ENCODE data around the gene GATA1. TPM values are rescaled to one million over a fixed set of nuclear protein-coding genes. Genes with fewer than 3 reads are reported as not detected.

GATA1 gene
- total RNA-seq, 8 experiments from 2014 or later = not detected

- no peak overlapping the region for H3K27ac ChIP-seq
- in situ Hi-C loops (cut with MboI; ENCODE audit: low pct_unique_long_range_greater_than_20kb in 2 of 9, low sequenced_read_pairs in 9 of 9, unreplicated experiment in 9 of 9) = no loop called here
- peaks cover 0 to 2% of the 10 kb centered on the region in 2 donors for H3K4me1 ChIP-seq (replicated peaks in 1 of 2)
- 70% methylated on average over 8 of the region's 73 CpGs; no CpG with 5 or more reads in 9 of the 10 experiments for WGBS, 10 experiments
- no peak for ATAC-seq (replicated peaks in 6 of 8)
- H3K4me3 ChIP-seq = no peak overlapping the region
These were observed 40.7 kb downstream of the GATA1 start for GRCh38 chrX:48826876-48827653.

- Histone ChIP-seq H3K27ac (no peak overlapping the region), H3K4me1 (replicated peaks in 1 of 2) (peaks cover 3 to 4% of the 10 kb centered on the region in 2 donors), H3K4me3 (no peak overlapping the region)
- WGBS, 10 experiments = 60 to 64% methylated on average over 1 to 3 of the region's 4 CpGs; no CpG with 5 or more reads in 8 of the 10 experiments
- in situ Hi-C loops (cut with MboI; ENCODE audit: low pct_unique_long_range_greater_than_20kb in 2 of 9, low sequenced_read_pairs in 9 of 9, unreplicated experiment in 9 of 9) = no loop called here
- ATAC-seq (replicated peaks in 6 of 8) = no peak
These were observed 41.2 kb downstream of the GATA1 start for GRCh38 chrX:48827654-48827968.

- H3K27ac ChIP-seq = no peak overlapping the region
- no peak for ATAC-seq (replicated peaks in 6 of 8)
- in situ Hi-C loops (cut with MboI; ENCODE audit: low pct_unique_long_range_greater_than_20kb in 2 of 9, low sequenced_read_pairs in 9 of 9, unreplicated experiment in 9 of 9) = no loop called here
- H3K4me1 ChIP-seq (replicated peaks in 1 of 2) = peaks cover 5 to 15% of the 10 kb centered on the region in 2 donors
- 45 to 90% methylated on average over 2 to 8 of the region's 24 CpGs; no CpG with 5 or more reads in 8 of the 10 experiments for WGBS, 10 experiments
- no peak overlapping the region for H3K4me3 ChIP-seq
These were observed 42.8 kb downstream of the GATA1 start for GRCh38 chrX:48829016-48829735.

GRCh38 chrX:48831136-48831908, 44.9 kb downstream of the GATA1 start:
- Histone ChIP-seq H3K4me1 (replicated peaks in 1 of 2) (peaks cover 9 to 21% of the 10 kb centered on the region in 2 donors), H3K4me3 (peak overlapping the region in 3 of 5 donors; percentile 7 to 31 (median 16)), H3K27ac (no peak overlapping the region)
- peak in 1 of 8 experiments; percentile 18 for ATAC-seq (replicated peaks in 6 of 8)
- 49% methylated on average over 11 of the region's 58 CpGs; no CpG with 5 or more reads in 9 of the 10 experiments for WGBS, 10 experiments
- in situ Hi-C loops (cut with MboI; ENCODE audit: low pct_unique_long_range_greater_than_20kb in 2 of 9, low sequenced_read_pairs in 9 of 9, unreplicated experiment in 9 of 9) = no loop called here

DNA sequence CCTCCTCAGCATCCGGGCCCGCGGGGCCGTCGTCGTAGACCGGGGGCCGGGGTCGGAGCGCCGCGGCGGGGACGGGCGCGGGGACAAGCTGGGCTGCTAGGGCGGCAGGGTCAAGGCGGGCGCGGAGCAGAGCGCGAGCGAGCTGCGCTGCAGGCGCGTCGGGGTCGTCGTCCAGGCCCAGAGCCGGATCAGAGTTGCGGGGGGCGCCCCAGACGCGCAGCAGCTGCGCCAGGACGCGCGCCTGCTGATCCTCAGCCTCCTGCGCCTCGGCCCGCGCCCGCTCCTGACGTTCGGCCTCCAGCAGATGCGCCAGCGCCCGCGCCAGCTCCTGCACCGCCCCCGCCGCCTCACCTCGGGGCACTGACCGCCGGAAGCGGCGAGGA, 45.5 kb downstream of the GATA1 start:
- ATAC-seq (replicated peaks in 6 of 8) = no peak
- WGBS, 10 experiments = no CpG with 5 or more reads among the region's 57 CpGs
- H3K4me3 ChIP-seq = peak overlapping the region in 4 of 5 donors; percentile 2 to 31 (median 12)
- peaks cover 9 to 22% of the 10 kb centered on the region in 2 donors for H3K4me1 ChIP-seq (replicated peaks in 1 of 2)
- no peak overlapping the region for H3K27ac ChIP-seq
- in situ Hi-C loops (cut with MboI; ENCODE audit: low pct_unique_long_range_greater_than_20kb in 2 of 9, low sequenced_read_pairs in 9 of 9, unreplicated experiment in 9 of 9) = no loop called here

DNA sequence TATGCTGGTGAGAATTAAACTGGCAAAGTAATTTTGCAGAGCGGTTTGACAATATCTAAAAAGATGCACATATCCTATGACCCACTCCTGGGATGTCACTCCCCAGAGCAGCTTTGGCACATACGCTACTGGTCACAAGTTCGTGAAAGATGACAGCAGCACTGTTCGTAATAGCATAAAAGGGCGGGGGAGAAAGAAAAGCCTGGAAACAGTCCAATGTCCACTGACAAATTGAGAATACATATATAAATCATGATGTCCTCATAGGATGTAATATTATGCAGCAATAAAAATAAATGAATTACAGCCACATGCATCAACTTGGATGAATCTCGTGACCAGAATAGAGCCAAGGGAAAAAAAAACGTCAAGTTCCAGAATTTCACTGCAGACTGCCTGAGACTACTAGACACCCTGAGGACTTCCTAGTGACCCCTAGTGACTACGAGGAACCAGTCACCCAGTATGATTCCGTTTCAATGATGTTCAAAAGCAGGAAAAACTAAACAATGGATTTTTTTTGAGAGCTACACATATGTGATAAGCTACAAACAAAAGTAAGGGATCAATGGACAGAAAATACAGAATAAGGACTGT, 47.2 kb downstream of the GATA1 start:
- ATAC-seq (replicated peaks in 6 of 8) = peak; percentile 48 to 74 (median 66)
- H3K4me3 ChIP-seq = peak overlapping the region; percentile 64 to 99 (median 73)
- peak overlapping the region in 1 of 2 donors; percentile 84 for H3K27ac ChIP-seq
- WGBS, 10 experiments = 0 to 60% (median 23%) methylated on average over 1 to 7 of the region's 9 CpGs; no CpG with 5 or more reads in 4 of the 10 experiments
- in situ Hi-C loops (cut with MboI; ENCODE audit: low pct_unique_long_range_greater_than_20kb in 2 of 9, low sequenced_read_pairs in 9 of 9, unreplicated experiment in 9 of 9) = no loop called here
- peaks cover 9 to 22% of the 10 kb centered on the region in 2 donors for H3K4me1 ChIP-seq (replicated peaks in 1 of 2)

GRCh38 chrX:48834383-48834709, 48.0 kb downstream of the GATA1 start:
- Histone ChIP-seq H3K4me1 (replicated peaks in 1 of 2) (peaks cover 9 to 22% of the 10 kb centered on the region in 2 donors), H3K4me3 (peak overlapping the region; percentile 64 to 99 (median 73)), H3K27ac (peak overlapping the region; percentile 63 to 84)
- ATAC-seq (replicated peaks in 6 of 8) = peak in 7 of 8 experiments; percentile 9 to 45 (median 24)
- 0 to 42% methylated on average over 3 to 5 of the region's 7 CpGs; no CpG with 5 or more reads in 8 of the 10 experiments for WGBS, 10 experiments
- in situ Hi-C loops (cut with MboI; ENCODE audit: low pct_unique_long_range_greater_than_20kb in 2 of 9, low sequenced_read_pairs in 9 of 9, unreplicated experiment in 9 of 9) = no loop called here

DNA sequence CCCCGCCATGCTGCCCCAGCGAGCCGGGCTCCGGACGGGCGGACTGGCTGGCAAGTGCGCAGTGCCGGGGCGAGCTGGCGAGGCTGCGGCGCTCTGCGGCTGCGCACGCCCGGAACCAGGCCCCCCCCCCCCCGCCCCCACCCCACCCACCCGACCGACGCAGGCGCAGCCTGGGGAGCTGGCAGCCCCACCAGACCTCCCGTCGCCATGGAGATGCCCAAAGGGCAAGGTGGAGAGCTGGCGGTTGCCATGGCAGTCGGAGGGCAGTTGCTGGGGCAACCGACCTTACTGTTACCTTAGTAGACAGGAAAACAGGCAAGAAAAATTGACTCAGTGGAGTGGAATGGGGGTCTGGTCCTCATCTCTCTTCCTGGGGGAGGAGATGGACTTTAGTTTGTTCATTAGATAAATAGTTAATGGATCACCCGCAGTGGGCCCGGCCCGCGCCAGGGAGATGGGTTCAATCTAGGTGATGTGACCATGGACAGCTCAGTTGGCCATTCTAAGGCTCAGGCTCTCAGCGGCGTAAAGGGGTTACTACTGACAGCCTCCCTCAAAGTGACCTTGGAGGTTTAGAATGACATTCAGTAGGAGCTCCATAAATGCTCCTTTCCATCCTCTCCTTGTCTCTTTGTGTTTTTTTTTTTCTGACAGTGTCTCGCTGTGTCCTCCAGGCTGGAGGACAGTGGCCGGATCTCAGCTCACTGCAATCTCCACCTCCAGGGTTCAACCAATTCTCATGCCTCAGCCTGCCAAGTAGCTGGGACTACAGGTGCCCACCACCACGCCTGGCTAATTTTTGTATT, 49.3 kb downstream of the GATA1 start, which contains the start of gene PCSK1N:
TSS of gene PCSK1N (minus strand) at position 87 of the 806 bp plus-strand sequence. CDS start at position 9, 78 bp downstream.
- H3K27ac ChIP-seq = peak within 1 kb of the TSS; percentile 80 to 84
- peak in 7 of 8 experiments; percentile 12 to 74 (median 62) for ATAC-seq (replicated peaks in 6 of 8)
- in situ Hi-C loops (cut with MboI; ENCODE audit: low pct_unique_long_range_greater_than_20kb in 2 of 9, low sequenced_read_pairs in 9 of 9, unreplicated experiment in 9 of 9) = no loop called here

GRCh38 chrX:48839686-48840085, 53.3 kb downstream of the GATA1 start:
- Histone ChIP-seq H3K4me1 (replicated peaks in 1 of 2) (peaks cover 4 to 7% of the 10 kb centered on the region in 2 donors), H3K4me3 (no peak overlapping the region), H3K27ac (no peak overlapping the region)
- no peak for ATAC-seq (replicated peaks in 6 of 8)
- in situ Hi-C loops (cut with MboI; ENCODE audit: low pct_unique_long_range_greater_than_20kb in 2 of 9, low sequenced_read_pairs in 9 of 9, unreplicated experiment in 9 of 9) = no loop called here
- WGBS, 10 experiments = 50 to 84% methylated on average over 3 to 4 of the region's 10 CpGs; no CpG with 5 or more reads in 8 of the 10 experiments

More for the DNA sequence above, 49.3 kb downstream of the GATA1 start, which contains the start of gene PCSK1N:
- WGBS, 10 experiments = 18 to 86% (median 53%) methylated on average over 1 to 10 of the region's 35 CpGs; no CpG with 5 or more reads in 6 of the 10 experiments
- Histone ChIP-seq H3K4me3 (peak within 1 kb of the TSS; percentile 64 to 99 (median 73)), H3K4me1 (replicated peaks in 1 of 2) (peaks cover 9 to 22% of the 10 kb centered on the region in 2 donors)

All from motor neuron (in vitro differentiated cells).